Kidney (tissue), 14 donors: Measurements from ENCODE around the gene MRO. TPM values are rescaled to one million over a fixed set of nuclear protein-coding genes. Genes with fewer than 3 reads are reported as not detected.

Source experiments
- DNase-seq, 5 donors: peaks; one replicate each; pipeline ENCODE4 v3.0.0-alpha.2; 2013 to 2020
- FAIRE-seq: peaks from 2 replicates; lab custom pipeline; 2012; peaks lifted over from hg19 to GRCh38; lab: Jason Lieb, UNC
- H3K27ac ChIP-seq, 2 donors: one replicate each; pipeline ENCODE4 v1.7.0; 2013; ENCODE audit warnings: low read depth in 2 of 2, low read length in 2 of 2, inconsistent platforms in 1 of 2
- H3K27me3 ChIP-seq: one replicate; pipeline ENCODE4 v1.7.1; 2013; ENCODE audit warnings: low read length, inconsistent platforms; ENCODE audit not compliant: control insufficient read depth, insufficient read depth
- H3K36me3 ChIP-seq, 3 donors: one replicate each; pipeline versions ENCODE4 v1.7.0 to v1.7.1; 2013; ENCODE audit warnings: low read length in 3 of 3, control low read depth in 1 of 3, inconsistent platforms in 1 of 3; ENCODE audit not compliant: insufficient read depth in 3 of 3, control insufficient read depth in 2 of 3
- H3K4me1 ChIP-seq, 3 donors: one replicate each; pipeline versions ENCODE4 v1.7.0 to v1.7.1; 2013; ENCODE audit warnings: low read length in 3 of 3, inconsistent platforms in 1 of 3, low read depth in 1 of 3; ENCODE audit not compliant: control insufficient read depth in 2 of 3, insufficient read depth in 2 of 3
- H3K4me3 ChIP-seq, 3 donors: one replicate each; pipeline versions ENCODE4 v1.7.0 to v1.8.1; 2013; ENCODE audit warnings: low read length in 3 of 3, control low read depth in 1 of 3, inconsistent platforms in 1 of 3
- H3K9ac ChIP-seq, 3 donors: one replicate each; pipeline versions ENCODE4 v1.7.0 to v1.7.1; 2013; ENCODE audit warnings: low read length in 3 of 3, control low read depth in 1 of 3, inconsistent platforms in 1 of 3
- H3K9me3 ChIP-seq, 3 donors: one replicate each; pipeline versions ENCODE4 v1.7.0 to v1.7.1; 2013; ENCODE audit warnings: low read length in 3 of 3, control low read depth in 1 of 3, inconsistent platforms in 1 of 3; ENCODE audit not compliant: control insufficient read depth in 2 of 3, insufficient read depth in 1 of 3
- intact Hi-C: fragments of 100-400 bp; cut with DNase I; formaldehyde crosslinking; loops from one replicate; pipeline ENCODE4 v1.11.1; 2022
- polyA plus RNA-seq: library from polyadenylated mRNA; stranded (reverse); fragments of 350-450 nt; fragmentation: Illumina TruSeq; extraction: RNeasy Lipid Tissue Mini Kit (QIAGEN cat#74804); gene quantifications from one replicate; pipeline ENCODE4 v1.2.3, GENCODE V29; 2014; ENCODE audit warnings: low read depth, low replicate concordance; ENCODE audit not compliant: insufficient read depth
- total RNA-seq: library from RNA; stranded (reverse); fragmentation: NEBNext Ultra II Directional; extraction: Animal tissue kit (Norgen Biotek cat#: 25700); gene quantifications from one replicate; pipeline ENCODE4 v1.2.1, GENCODE V29; 2021
- TF ChIP-seq, protein P1 (sequence below): IDR thresholded peaks from 3 replicates; pipeline ENCODE4 v1.5.1; 2012; ENCODE audit warnings: mild to moderate bottlenecking, moderate library complexity, borderline replicate concordance; ENCODE audit not compliant: insufficient read depth; ENCODE audit errors: extremely low read depth
- donor health status: control.
- donor health status: control.
- donor health status: control.
- donor health status: control.
- donor health status: control.
- donor health status: DM: yes; HTN: yes; CAD: no.
- donor health status: Normal renal cell carcinoma (clear cell type).

Gene MRO
- total and polyA plus RNA-seq, 2 donors from 2014 or later = 2.9 to 6.9 TPM

DNA sequence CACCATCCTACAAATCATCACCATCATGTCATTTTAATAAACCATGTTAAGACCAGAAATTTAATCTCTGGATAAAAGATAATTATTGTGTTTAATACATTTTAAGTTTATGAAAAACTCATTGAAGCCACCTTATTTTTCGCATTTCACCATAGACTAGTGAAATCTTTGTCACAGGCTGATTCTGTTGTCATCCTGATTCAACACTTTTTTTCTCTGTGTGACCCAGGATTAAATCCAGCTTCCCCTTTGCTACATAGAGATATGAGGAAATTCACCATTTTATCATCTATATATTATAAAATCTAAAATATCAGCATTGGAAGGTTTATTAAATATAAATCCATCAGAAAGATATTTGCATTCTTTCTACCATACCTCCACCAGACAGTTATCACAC lies 29.2 kb upstream of the MRO start:
- Histone ChIP-seq H3K9ac (no peak overlapping the region), H3K4me3 (no peak overlapping the region), H3K27me3 (no peaks in the 10 kb centered on the region), H3K9me3 (no peaks in the 10 kb centered on the region), H3K27ac (no peak overlapping the region), H3K36me3 (no peaks in the 10 kb centered on the region), H3K4me1 (peaks cover 0 to 7% (median 0%) of the 10 kb centered on the region in 3 donors)
- intact Hi-C loops = no loop called here
- DNase-seq = no peak
- FAIRE-seq = no peak
- TF ChIP-seq, protein P1, sequence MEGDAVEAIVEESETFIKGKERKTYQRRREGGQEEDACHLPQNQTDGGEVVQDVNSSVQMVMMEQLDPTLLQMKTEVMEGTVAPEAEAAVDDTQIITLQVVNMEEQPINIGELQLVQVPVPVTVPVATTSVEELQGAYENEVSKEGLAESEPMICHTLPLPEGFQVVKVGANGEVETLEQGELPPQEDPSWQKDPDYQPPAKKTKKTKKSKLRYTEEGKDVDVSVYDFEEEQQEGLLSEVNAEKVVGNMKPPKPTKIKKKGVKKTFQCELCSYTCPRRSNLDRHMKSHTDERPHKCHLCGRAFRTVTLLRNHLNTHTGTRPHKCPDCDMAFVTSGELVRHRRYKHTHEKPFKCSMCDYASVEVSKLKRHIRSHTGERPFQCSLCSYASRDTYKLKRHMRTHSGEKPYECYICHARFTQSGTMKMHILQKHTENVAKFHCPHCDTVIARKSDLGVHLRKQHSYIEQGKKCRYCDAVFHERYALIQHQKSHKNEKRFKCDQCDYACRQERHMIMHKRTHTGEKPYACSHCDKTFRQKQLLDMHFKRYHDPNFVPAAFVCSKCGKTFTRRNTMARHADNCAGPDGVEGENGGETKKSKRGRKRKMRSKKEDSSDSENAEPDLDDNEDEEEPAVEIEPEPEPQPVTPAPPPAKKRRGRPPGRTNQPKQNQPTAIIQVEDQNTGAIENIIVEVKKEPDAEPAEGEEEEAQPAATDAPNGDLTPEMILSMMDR = no peak

DNA sequence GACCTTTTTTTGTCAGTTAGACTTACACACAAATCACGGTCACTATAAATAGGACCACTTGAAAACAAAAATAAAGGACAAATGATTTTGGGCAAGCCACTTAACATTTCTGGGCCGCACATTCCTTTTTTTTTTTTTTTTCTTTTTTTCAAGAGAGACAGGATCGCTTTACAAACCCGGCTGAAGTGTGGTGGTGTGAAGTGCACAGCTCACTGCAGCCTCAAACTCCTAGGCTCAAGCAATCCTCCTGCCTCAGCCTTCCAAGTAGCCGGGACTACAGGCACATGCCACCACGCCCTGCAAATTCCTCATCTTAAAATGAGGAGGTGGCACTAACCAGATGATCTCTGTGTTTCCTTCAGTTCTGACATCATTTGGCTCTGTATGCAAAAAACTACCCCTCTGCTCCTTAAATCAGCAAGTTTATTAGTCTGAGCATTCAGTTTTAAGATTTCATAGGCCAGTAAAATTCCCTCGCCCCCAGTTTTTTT lies 28.3 kb upstream of the MRO start:
- Histone ChIP-seq H3K36me3 (no peaks in the 10 kb centered on the region), H3K27me3 (no peaks in the 10 kb centered on the region), H3K9ac (no peak overlapping the region), H3K9me3 (no peaks in the 10 kb centered on the region), H3K4me1 (peaks cover 0 to 7% (median 0%) of the 10 kb centered on the region in 3 donors), H3K27ac (no peak overlapping the region), H3K4me3 (no peak overlapping the region)
- no peak for DNase-seq
- intact Hi-C loops = no loop called here
- no peak for FAIRE-seq
- TF ChIP-seq, protein P1 = no peak

DNA sequence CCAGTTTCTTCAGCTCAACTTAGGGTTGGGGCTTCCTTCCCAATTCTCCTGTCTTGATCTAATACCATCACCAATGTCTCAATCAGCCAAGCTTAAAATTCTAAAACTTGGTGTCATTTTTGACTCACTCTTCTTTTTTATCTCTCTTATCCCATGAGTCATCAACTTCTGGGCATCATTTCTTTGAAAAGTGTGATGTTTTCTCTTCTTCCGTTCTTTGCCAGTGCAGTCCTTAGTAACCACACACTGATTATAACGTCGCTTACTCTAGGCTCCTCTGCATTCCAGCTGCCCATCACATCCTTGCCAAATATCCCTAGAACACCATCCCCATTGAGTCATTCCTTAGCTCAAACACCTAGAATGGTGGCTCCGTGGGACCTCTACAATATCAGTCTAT lies 27.4 kb upstream of the MRO start:
- no peak for FAIRE-seq
- TF ChIP-seq, protein P1 = no peak
- intact Hi-C loops = no loop called here
- no peak for DNase-seq
- H3K36me3 ChIP-seq = no peaks in the 10 kb centered on the region
- H3K4me1 ChIP-seq = peaks cover 0 to 7% (median 0%) of the 10 kb centered on the region in 3 donors
- no peak overlapping the region for H3K4me3 ChIP-seq
- H3K9ac ChIP-seq = no peak overlapping the region
- no peaks in the 10 kb centered on the region for H3K27me3 ChIP-seq
- H3K9me3 ChIP-seq = no peaks in the 10 kb centered on the region
- no peak overlapping the region for H3K27ac ChIP-seq

DNA sequence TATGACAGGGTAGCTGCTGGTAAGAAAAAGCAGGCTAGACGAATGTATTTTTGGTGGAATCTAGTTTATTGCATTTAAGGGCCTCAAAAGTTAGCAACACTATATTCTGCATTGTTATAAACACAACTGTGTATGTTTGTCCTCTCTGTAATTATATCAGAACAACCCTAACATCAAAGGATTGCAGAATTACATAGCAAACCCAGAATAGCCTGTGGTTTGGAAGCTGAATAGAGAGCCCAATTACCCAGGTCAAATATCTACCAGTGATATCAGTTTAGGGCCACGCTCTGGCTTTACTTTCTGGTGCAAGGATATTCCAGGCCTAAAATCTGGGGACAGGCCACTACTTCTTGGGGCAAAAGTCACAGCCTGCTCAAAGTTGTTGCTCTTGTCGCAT lies 25.1 kb upstream of the MRO start:
- TF ChIP-seq, protein P1 = no peak
- Histone ChIP-seq H3K4me3 (no peak overlapping the region), H3K27me3 (no peaks in the 10 kb centered on the region), H3K4me1 (peaks cover 0 to 7% (median 0%) of the 10 kb centered on the region in 3 donors), H3K27ac (no peak overlapping the region), H3K36me3 (no peaks in the 10 kb centered on the region), H3K9ac (no peak overlapping the region), H3K9me3 (no peaks in the 10 kb centered on the region)
- FAIRE-seq = no peak
- no peak for DNase-seq
- intact Hi-C loops = no loop called here
